Pulmonary artery endothelial cell (primary cell): ENCODE data around the gene NUDT8. TPM values are rescaled to one million over a fixed set of nuclear protein-coding genes. Genes with fewer than 3 reads are reported as not detected.
"Not testable (repeated sequence)": the region's sequence is repeated elsewhere in the genome, so short reads cannot be mapped to it uniquely, and the experiment has no call there.

Experiments
- DNase-seq: peaks from one replicate; pipeline ENCODE4 v3.0.0-alpha.2; 2011; ENCODE audit warnings: low read depth, low spot score
- total RNA-seq: library from RNA; depleted of rRNA; stranded (reverse); fragments of >200 nt; gene quantifications from 2 replicates; pipeline ENCODE4 v1.2.3, GENCODE V29; 2014

Gene NUDT8
- total RNA-seq, 1 donor from 2014 or later, result 16.3 TPM

- no peak for DNase-seq
These were observed 12.7 kb upstream of the NUDT8 start for GRCh38 chr11:67642173-67643120.

DNA sequence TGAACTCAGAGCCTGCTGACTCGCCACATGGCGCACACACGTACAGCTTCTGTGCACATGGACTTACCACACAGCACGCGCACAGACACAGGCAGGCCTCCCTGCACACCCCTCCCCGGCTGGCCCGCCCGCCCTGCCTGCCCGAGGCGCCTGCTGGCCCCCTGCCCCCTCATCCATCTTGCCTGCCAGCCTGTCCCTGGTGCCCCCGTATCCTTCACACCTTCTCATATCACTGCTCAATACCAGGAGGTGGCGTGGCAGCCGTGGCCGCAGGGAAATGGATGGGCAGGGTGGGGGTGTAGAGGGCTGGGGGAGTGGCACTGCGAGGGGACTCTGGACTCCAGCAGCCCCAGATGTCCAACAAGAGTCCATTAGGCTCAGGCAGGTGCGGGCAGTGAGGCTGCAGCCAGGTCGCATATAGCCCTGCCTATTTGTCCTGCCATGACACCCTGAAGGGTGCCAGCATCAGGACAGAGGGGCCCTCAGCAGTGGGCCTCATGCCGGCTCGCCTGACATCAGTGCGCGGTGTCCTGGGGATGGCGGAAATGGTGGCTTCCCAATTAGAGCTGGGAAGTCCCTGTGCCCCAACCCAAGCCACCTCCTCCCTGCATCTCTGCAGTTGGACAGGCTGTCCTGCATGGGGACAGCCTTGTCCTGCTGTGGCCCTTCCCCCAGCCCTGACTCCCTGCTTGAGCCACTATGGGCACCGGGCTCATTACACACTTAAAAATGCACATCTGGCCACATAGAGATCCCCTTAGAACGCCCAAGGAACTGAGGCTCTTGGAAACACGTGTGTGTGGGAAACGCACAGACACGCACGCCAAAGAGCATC, 11.8 kb upstream of the NUDT8 start:
- DNase-seq, result no peak

DNA sequence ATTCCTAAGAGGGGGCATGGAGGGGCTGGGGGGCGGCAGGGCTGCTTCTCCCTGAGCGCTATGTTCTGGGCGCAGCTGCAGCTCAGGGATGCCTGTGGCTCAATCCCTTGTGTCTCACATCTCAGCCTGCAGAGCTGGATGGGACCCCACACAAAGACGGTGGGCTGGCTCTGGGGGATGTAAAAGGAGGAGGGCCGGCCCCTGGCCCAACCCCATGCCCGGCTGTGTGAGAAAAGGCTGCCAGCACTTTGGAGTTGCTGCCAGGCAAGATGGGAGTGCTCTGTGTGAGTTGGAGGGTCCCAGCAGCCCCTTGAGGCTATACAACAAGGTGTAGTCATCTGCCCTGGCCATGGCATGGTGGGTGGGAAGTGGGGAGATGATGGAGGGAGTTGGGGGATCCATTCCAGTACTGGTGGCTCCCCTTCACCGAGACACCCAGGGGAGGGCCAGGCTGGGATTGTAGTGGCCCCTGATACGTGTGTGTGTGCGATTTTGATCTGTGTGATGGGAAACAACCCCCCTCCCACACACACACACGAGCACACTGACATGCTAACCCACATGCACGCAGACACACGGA, 11.1 kb upstream of the NUDT8 start:
- no peak for DNase-seq

DNA sequence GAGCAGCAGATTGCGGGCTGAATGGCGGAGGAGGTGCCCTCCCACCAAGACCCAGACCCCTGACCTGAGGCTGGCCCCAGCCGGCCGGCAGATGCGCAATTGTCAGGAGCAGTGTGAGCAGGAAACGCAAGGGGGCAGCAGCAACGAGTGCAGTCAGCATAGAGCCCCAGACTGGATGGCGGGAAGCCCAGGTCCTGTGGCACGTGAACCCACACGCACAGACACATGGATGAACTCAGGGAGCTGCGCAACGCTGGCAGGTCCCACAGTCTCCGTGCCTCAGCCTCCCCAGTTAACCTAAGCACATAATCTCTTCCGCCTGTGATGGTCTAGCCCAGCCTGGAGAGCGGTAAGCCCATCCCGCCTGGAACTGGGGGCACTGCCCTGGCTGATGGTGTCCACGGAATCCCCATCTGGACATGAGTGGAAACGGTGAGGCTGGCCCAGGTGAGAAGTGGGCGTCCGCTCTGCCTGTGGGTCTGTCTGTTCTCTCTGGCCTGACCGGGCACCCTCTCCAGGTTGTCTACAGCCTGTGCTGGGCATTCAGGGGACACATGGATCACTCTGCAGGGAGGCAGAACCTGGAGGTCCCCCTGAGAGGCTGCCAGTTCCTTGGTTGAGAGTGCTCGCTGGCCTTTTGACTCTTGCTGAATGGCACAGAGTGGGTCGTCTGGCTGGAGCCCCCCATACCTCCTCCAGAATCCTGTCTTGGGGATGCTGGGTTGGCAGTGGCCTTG, 10.5 kb upstream of the NUDT8 start:
- no peak for DNase-seq

- no peak for DNase-seq
These were observed 9.7 kb upstream of the NUDT8 start, which contains the start of gene TBX10 for GRCh38 chr11:67639438-67639859. TBX10 (minus strand) TSS chr11:67639763; CDS start chr11:67639472, 291 bp downstream.

GRCh38 chr11:67638535-67639437, 9.0 kb upstream of the NUDT8 start:
- no peak for DNase-seq

- DNase-seq, result not testable (repeated sequence)
These were observed 7.7 kb upstream of the NUDT8 start for GRCh38 chr11:67637441-67637840.

- DNase-seq, result no peak
These were observed 7.2 kb upstream of the NUDT8 start for GRCh38 chr11:67636962-67637361.

GRCh38 chr11:67635231-67635521, 5.4 kb upstream of the NUDT8 start:
- no peak for DNase-seq

- no peak for DNase-seq
These were observed 4.9 kb upstream of the NUDT8 start for GRCh38 chr11:67634366-67635230.

DNA sequence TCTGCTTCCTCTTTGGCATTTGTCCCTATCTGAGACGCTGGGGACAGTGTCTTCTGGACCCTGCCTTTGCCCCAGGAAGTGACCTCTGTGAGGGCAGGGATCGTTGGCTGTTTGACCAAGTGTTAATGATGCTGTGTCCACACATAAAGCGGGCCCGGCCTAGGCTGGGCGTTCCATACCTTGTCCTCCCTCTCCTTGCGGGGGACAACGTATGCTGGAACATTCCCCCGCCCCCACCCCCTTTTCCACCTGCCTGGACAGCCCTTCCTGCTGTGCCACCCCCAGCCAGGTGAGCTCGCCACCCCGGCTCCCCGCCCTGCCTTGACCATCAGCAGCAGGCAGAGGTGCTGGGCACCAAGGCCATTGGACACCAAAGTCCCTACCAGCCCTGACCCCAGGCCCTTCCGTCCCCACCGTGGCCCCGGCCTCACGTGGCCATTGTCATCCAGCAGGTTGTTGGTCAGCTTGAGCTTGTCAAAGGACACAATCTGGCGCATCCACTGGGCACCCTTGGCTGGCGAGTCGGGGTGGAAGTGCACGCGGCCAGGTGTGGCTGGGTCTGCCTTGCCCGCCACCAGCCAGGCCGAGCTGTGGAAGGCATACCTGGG, 4.1 kb upstream of the NUDT8 start:
- no peak for DNase-seq

DNA sequence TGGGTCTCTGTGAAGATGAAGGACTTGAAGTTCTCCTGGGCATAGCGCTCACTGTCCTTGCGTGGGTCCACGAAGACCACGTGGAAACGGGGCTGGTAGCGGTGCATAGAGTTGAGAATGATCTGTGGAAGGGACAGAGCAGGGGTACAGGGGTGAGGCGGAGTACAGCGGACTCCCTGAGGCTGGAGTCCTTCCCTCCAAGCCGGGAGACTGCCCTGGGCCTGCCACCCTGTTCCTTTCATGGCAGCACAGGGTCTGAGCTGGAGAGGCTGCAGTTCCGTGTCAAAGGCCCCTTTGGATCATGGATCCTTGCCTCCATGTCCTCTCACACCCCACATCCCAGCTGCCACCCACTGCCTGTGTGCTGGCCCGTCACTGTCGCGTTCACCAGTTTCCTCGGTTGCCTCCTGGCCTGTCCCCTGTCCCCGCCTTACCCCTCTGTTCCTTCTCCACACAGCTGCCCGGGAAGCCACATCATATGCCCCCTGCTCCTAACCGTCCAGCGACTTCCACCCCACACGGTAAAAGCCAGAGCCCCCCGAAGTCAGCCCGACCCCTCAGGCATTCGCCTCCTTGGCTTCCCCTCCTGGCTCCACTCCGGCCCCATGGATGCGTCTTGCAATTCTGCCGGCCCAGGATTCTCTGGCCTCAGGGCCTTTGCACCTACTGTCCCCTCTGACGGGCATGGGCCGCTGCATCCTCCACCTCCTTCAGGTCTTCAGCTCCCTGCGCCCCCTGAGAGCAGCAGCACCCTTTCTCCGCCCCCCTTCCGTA, 3.4 kb upstream of the NUDT8 start:
- DNase-seq, result no peak

DNA sequence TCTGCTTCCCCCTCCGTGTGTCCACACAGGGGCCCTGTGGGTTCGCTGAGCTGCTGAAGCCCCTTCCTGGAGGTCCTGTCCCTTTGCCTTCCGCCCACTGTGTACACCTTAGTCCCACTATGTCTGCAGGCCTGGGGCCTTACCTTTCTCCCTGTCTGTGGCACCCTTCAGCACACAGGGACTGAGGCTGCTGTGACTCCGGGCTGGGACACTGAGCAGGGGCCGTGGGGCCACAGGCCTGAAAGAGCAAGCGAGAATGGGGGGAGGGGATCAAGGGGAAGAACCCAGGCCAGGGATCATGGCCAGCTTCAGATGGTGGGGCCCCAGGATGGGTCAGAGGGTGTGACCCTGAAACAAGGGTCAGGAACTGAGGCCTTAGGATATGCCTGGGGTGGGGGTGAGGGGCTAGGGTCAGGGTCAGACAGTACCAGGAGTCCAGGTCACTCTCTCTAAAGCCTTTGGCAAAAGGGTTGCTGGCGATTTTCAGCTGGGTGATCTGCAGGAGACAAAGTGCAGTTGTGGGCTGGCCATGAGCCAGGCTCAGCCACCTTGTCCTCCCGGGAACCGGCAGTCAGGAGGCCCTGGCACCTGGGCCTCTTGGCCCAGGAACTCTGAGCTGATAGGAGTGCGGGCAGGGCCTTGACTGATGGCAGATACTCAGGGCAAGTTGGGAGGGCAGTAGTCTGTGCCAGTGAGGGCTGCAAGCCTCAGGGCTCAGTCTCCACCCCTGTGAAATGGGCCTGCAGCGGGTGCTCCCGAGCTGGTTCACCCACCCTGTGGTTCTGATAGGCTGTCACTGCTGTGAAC, 2.6 kb upstream of the NUDT8 start:
- DNase-seq, result no peak

DNA sequence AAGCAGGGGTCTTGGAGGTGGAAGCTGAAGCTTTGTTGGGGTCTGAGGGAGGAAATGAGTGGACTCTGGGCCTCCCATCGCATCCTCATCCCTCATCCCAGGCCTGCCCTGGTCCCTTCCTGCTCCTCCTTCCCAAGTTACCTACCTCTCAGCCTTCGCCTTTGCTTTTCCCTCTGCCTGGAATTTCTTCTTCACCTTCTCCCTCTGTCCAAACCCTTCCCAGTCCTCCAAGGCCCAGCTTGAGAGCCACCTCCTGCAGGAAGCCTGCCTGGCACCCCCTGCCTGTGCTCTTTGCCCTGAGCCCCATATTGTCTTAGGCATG, 2.1 kb upstream of the NUDT8 start:
- no peak for DNase-seq

DNA sequence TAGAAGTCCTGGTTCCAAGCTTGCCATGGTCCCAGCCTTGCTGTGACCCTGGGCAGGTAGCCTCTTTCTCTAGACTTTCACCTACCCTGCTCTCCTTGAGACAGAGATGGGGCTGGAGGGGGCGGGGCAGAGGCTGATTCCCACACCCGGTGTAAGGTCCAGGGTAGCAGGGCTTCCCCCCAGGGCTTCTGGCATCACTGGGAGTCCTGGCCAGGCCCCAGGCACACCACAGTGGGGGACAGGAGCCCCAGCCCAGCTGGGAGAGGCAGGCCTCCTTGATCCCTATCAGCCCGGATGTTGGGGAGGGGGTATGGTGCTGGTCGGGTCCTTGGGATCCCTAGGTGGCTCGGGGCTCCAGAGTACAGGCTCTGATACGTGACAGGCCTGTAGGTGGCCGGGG, 1.7 kb upstream of the NUDT8 start:
- DNase-seq, result no peak

DNA sequence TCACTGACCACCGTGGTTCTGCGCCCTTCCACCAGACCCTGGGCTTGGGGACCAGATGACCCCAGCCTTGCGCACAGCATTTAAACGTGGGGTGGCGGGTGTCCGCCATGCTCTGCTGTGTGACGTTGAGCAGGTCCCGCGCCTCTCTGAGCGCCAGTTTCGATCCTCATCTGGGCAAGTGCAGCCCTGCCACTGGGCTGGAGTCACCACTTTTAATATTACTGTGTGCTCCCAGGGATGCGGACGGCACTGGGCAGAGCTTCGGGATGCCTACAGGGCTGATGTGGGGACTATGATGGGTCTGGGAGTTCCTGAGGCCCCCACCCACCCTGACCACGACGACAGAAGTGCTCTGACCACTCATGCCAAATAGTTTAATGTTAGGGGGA, 1.2 kb upstream of the NUDT8 start:
- DNase-seq, result no peak

- DNase-seq, result peak; percentile 88
These were observed 648 bp upstream of the NUDT8 start for GRCh38 chr11:67630228-67630942.
